Measurements from ENCODE around the gene PCIF1.
"Not testable (repeated sequence)": the region's sequence is repeated elsewhere in the genome, so short reads cannot be mapped to it uniquely, and the experiment has no call there.

Gene PCIF1

DNA sequence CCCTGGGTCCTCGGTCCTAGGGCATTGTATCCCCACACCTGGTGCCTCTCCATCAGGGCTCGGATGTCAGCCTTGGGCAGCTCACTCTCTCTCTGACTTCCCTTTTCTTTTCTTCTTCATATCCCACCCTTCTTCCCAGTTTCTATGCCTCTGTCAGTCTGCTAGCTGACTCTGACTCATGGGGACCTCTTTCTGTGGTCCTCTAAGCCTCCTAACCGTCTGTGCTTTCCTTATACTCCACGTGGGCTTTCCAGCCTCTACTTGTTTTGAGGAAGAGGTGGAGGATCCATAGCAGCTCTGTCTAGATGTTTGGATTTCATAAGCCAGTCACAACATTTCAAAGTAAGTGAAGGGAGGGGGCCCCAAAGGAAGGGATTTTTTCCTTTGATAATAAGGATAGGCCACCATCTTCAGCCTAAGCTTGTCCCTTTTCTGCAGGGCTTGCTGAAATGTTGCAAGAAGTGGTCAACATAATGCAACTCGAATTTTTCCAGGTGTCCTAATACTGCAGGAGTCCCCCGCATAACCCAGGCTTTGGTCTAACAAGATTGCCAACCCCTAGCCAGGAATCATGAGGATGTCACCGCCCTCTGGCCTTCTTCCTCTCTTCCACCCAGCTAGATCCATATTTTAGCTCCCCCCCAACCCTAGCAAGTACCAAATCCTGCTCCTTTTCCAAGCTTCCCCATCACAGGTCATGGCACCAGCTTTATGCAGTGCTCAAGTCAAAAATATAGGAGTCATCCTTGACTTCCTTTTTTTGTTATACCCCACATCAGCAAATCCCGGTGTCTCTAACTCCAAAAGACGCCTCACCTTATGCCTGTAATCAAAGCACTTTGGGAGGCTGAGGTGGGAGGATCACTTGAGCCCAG lies 13.8 kb upstream of the PCIF1 start:
- no peak overlapping the region for H3K27ac ChIP-seq
- DNase-seq (ENCODE audit: low read depth, low spot score): no peak

DNA sequence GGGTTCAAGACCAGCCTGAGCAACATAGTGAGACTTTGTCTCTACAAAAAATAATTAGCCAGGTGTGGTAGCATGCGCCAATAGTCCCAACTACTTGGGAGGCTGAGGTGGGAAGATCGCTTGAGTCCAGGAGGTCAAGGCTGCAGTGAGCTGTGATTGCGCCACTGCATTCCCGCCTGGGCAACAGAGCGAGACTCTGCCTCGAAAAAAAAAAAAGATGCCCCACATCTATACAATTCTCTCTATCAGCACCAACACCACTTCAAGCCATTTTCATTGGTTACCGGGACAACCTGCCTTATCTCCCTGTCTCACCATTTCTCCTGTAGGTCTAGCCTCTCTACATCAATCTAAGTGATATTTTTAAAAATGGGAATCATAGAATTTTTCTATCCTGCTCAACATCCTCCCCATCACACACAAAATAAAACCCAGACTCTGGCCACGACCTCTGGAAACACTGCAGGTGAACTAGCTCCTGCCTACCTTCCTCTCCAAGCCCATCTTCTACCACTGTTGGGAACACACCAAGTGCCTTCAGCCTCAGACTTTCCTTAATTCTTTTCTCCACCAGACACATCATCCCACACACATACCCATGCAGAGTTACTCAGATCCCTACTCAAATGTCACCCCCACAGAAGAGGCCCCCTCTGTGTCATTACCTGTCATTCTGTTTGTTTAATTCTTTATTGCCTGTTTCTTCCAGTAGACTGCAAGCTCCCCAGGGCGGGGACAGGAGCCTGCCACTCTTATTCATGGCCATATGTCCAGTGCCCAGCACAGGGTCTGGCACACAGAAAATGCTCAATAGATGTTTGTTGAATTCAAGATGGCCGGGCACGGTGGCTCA lies 12.9 kb upstream of the PCIF1 start:
- no peak for DNase-seq (ENCODE audit: low read depth, low spot score)
- H3K27ac ChIP-seq: no peak overlapping the region

DNA sequence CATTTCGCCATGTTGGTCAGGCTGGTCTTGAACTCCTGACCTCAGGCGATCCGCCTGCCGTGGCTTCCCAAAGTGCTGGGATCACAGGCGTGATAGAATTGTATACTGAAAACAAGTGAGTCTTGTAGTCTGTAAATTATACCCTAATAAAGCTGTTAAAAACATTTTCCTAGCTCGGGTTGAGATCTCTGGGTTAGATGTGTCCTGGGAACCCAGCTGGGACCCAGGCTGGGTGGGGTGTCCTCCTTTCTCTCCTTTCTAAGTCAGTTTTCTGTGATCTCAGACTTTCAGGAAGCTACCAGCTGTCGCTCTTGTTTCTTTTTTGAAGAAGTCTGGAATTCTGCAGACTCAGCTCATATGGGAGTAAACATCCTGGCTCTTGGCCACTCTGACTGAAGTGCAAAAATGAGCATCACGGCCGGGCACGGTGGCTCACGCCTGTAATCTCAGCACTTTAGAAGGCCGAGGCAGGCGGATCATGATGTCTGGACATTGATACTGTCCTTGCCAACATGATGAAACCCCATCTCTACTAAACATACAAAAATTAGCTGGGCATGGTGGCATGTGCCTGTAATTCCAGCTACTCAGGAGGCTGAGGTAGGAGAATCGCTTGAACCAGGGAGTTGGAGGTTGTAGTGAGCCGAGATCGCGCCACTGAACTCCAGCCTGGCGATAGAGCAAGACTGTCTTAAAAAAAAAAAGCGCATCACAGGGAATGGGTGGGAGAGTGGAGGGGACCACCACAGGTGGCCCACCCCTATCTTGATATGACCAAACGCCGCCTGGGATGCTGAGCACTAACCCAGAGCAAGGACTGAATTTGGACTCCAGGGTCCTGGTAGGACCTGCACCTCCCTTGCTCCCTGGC lies 9.9 kb upstream of the PCIF1 start:
- no peak overlapping the region for H3K27ac ChIP-seq
- DNase-seq (ENCODE audit: low read depth, low spot score): no peak

DNA sequence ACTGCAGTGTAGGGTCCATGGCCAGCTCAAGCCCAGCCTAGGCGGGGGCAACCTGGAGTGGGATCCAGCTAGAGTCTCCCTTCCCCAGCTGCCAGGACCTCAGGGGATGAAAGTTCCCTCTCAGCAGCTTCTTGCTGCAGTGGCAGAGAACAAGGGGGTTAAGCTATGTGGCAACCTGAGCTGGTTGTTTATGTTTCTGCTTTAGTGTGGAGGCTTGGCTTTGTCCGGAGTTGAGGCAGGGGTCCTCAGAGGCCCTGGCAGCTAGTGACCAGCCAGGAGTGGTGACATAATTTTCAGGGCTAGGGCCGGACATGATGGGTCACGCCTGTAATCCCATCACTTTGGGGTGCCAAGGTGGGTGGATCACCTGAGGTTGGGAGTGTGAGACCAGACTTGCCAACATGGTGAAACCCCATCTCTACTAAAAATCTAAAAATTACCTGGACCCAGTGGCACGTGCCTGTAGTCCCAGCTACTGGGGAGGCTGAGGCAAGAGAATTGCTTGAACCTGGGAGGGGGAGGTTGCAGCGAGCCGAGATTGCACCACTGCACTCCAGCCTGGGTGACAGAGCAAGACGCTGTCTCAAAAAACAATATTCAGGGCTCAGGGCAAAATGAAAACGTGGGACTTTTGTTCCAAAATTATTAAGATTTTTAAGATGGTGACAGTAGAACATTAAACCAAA lies 8.5 kb upstream of the PCIF1 start:
- DNase-seq (ENCODE audit: low read depth, low spot score): no peak
- no peak overlapping the region for H3K27ac ChIP-seq

DNA sequence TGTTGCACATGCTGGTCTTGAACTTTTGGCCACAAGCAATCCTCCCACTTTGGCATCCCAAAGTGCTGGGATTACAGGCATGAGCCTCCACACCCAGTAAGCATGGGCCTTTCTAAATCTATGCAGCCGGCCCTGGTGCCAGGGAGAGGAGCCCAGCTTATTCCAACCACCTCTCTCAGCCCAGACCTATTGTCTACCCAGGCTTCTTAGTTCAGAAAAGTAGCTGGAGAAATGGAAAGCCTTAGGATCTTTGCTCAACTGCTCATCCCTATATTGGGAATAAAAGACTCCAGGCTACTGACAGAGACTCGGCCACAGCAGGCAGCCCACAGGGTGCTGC lies 7.8 kb upstream of the PCIF1 start:
- DNase-seq (ENCODE audit: low read depth, low spot score): no peak
- no peak overlapping the region for H3K27ac ChIP-seq

DNA sequence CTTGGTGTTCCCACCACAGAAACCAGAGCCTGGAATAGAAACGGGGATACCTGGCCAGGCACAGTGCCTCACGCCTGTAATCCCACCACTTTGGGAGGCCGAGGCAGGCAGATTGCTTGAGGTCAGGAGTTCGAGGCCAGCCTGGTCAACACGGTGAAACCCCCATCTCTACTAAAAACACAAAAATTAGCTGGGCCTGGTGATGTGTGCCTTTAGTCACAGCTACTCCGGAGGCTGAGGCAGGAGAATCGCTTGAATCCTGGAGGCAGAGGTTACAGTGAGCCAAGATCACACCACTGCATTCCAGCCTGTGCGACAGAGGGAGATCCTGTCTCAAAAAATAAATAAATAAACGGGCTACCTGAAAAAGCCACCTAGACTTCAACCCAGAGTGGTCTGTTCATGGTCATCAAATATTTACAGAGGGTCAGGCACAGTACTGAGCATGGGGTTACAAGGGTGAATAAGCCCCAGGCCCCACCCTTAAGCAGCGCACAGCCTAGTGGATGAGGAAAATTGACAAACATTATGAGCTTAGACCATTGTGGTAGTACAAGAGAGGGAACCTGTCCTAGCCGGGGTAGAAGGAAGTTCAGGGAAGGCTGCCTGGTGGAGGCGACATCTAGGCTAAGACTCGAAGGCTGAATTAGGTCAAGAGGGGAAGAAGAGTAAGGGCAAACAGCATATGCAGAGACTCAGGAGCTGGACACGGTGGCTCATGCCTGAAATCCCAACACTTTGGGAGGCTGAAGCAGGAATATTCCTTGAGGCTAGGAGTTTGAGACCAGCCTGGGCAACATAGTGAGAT lies 7.2 kb upstream of the PCIF1 start:
- DNase-seq (ENCODE audit: low read depth, low spot score): no peak
- H3K27ac ChIP-seq: no peak overlapping the region

DNA sequence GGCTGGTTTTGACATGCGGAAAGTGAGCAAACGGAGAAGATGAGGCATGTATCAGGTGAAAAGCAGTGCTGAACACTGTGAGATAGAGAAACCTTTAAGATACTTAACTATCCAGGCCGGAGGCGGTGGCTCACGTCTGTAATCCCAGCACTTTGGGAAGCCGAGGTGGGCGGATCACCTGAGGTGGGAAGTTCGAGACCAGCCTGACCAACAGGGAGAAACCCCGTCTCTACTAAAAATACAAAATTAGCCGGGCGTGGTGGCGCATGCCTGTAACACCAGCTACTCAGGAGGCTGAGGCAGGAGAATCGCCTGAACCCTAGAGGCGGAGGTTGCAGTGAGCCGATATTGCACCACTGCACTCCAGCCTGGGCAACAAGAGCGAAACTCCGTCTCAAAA lies 2.8 kb upstream of the PCIF1 start:
- not testable (repeated sequence) for DNase-seq (ENCODE audit: low read depth, low spot score); H3K27ac ChIP-seq

DNA sequence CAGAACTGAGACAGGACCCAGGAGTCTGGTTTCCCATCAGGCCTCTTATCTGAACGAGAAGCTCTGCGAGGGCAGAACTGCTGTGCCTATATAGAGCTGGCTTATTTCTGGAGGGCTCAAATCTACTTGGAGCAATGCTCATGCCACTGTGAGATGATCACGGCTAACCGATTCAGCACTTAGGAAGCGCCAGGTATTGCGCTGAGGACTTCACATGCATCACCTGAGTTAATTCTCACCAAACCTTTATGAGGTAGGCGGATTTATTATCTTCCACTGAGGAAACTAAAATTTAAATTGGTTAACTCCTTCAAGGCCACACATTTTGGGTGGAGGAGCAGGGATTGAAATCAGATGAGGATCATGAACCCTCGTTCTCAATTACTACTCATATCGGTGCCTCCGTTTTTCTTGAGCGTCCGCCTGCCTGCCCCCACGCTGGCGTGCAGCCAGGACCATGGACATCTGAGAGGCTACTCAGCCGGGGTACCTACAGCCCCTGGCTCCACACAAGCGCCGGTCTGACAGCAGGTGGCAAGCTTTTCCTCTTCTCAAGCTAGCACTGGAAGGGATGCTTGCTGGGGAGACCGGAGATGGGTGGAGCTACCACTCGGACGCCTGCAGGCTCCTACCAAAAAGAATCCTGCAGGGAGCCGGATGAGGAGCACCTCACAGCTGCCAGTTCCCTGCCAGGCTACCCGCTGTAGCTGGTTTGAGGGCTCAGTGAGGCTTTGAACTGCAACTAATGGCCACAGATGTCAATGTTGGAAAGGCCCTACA lies 1.0 kb upstream of the PCIF1 start:
- no peak for DNase-seq (ENCODE audit: low read depth, low spot score)
- peak overlapping the region; percentile 97 for H3K27ac ChIP-seq

DNA sequence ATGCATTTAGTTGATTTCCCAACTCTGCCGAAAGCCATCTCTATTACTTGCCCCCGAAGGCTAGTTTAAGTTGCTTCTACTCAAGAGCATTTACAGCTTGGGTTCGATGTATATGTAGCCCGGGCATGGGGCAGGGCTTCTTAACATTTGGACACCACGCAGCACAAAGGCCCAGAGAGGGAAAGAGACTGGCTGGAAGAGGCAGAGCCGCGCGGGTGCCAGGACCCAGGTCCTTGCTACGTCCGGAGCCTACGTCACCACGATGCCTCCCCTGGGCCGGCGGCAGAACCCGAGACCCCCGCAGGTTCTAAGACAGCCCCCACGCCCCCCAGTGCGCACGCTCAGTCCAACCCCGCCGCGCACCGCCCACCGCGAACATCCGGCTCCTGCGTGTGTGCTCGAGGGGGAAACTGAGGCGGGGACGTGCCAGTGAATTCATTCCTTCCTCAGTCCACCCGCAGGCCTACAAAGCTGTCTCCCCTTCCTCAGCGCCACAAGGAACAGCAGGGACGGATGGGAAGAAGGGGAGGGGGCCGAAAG lies 367 bp upstream of the PCIF1 start:
- peak overlapping the region; percentile 97 for H3K27ac ChIP-seq
- no peak for DNase-seq (ENCODE audit: low read depth, low spot score)

DNA sequence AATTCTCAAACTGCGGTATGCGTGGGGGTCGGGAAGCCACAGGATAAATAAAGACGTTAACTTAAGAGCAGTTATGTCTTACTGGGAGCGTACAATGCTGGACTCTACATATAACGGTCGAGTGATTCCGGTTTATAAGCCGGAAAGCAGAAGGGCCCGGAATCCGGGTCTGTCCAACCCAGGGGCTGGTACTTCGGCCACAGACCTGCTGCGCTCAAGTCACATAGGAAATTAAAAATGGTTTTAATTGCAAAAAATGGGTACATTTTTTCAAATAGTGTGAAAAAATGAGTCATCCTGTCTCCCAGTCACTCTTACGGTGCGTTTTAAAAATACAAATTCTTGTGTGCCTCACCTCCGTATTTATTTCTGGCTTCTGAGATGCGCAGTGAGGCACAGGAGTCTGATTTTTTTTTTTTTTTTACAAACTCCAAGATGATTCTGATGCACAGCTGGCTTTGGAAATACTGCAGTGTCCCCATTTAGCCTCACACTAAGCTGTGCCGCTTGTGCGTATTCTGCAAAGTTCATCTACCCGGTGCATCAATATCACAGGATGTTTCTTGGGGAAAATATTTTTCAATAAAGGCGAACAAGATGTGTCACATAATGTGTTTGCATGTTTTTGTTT lies 1.0 kb downstream of the PCIF1 start:
- DNase-seq (ENCODE audit: low read depth, low spot score): no peak
- H3K27ac ChIP-seq: peak overlapping the region; percentile 97

DNA sequence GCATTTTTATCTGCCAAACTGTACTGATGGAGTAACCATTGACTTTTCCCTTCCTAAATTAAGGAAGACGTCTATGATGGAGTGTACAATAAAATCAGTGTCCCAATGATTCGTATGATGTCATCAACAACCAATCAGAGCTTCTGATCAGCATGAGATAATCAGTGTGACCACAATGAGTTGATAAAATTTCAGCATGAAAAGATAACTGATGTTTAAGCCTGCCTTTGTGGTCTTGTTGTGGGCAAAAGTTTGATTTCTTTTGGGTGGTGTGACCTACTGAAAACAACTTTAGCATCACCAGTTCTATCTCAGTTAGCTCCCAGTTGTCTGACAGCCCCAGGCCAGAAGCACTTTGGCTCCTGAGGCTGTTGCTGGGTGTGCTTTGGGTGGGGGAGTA lies 3.3 kb downstream of the PCIF1 start:
- no peak for DNase-seq (ENCODE audit: low read depth, low spot score)
- H3K27ac ChIP-seq: no peak overlapping the region

DNA sequence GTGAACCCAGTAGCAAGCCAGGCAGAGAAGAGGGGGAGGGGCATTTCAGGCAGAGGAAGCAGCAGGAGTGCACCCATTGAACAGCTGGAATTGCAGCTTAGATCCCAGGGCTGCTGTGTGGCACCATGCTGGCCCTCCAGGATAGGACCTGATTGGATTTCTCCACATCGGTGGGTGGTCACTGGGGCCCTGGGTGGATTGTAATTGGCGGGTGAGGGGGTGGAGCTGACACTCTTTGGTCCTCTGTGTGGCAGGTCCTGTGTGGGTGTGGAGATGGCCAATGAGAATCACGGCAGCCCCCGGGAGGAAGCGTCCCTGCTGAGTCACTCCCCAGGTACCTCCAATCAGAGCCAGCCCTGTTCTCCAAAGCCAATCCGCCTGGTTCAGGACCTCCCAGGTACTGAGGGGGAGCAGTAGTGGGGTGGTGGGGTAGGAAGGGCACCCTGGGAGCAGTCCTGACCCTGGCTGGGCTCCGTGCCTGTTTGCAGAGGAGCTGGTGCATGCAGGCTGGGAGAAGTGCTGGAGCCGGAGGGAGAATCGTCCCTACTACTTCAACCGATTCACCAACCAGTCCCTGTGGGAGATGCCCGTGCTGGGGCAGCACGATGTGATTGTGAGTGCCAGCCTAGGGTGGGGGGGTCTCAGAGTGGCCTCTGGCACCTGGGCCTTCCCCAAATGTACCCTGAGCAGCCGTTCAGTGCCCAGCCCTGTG lies 4.4 kb downstream of the PCIF1 start:
- no peak overlapping the region for H3K27ac ChIP-seq

DNA sequence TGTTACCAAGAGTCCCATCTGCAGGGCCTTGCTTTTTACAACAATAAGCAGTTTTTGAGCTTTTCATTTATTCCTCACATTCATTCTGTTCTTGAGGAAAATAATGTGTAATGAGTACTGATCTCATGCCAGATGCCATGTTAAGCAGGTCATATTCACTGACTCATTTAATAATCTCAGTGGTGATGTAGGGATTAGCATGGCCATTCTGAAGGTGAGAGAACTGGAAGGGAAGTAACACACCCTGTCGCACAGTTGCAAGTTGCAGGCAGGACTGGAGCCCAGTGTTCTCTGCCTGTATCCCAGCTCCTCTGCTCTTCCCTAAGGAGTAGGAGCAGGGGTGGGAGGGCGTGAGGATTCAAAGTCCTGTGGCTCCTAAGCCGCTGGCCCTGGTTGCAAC lies 5.6 kb downstream of the PCIF1 start:
- no peak for DNase-seq (ENCODE audit: low read depth, low spot score)
- H3K27ac ChIP-seq: no peak overlapping the region

More for the DNA sequence above, 4.4 kb downstream of the PCIF1 start:
- no peak for DNase-seq (ENCODE audit: low read depth, low spot score)

DNA sequence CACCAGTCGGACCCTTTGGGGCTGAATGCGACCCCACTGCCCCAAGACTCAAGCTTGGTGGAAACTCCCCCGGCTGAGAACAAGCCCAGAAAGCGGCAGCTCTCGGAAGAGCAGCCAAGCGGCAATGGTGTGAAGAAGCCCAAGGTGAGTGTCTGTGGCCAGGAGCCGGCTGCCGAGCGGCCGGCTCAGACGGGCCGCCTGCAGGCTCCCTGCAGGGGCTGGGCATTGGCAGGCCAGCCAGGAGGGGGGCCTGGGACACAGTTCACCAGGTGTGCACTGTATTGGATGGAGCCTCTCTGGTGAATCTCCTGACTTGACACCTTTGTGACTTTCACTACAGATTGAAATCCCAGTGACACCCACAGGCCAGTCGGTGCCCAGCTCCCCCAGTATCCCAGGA lies 6.0 kb downstream of the PCIF1 start:
- DNase-seq (ENCODE audit: low read depth, low spot score): no peak
- H3K27ac ChIP-seq: no peak overlapping the region

DNA sequence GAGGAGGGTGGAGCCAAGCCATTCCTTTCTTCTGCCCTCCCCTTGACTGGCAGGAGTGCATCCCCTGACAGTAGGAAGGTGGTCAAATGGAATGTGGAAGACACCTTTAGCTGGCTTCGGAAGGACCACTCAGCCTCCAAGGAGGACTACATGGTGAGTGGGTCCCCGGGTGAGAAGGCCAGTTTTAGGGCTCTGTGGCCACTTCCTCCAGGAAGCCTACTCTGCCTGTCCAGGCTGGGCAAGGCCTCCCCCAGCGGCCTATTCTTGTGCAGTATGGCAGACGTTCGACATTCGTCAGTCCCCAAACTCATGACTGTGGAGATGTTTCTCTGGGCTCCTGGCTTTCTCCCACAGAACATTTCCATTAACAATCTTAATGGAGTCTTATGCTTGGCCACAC lies 9.1 kb downstream of the PCIF1 start:
- peak overlapping the region; percentile 40 for H3K27ac ChIP-seq
- no peak for DNase-seq (ENCODE audit: low read depth, low spot score)

DNA sequence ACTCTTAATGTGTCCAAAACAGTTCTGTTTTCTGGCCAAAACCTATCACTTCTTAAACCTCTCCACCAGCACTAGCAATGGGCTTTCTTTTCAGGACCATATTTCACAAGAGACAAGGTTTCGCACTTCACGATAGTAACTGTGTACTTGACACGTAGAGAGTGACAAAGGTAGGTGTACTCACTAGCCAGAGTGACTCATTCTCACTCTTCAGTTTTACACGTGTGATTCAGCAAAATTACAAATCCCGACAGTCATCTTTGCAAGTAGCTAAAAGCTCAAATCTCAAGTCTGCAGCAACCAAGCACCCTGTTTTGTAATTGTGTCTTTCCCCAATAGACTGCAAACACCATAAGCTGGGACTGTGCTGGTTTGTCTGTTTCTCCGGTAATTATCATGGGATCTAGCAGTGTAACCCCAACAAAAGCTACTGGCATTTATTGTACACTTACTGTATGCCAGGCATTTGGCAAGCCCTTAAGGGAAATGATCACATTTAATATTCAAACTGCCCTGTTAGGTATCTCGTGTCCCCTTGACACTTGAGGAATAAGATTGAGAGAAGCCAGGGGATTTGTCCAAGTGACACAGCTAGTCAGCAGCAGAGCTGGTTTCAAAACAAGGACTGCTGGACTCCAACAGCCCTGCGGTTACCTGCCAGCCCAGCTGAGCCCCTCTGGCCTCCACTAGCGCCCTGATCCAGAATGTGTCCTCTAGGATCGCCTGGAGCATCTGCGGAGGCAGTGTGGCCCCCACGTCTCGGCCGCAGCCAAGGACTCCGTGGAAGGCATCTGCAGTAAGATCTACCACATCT lies 9.9 kb downstream of the PCIF1 start:
- H3K27ac ChIP-seq: peak overlapping the region; percentile 40
- peak; percentile 73 for DNase-seq (ENCODE audit: low read depth, low spot score)

All from epithelial cell of prostate (primary cell).